Fibroblast of lung (primary cell): ENCODE results near the gene FAM107A. TPM values are rescaled to one million over a fixed set of nuclear protein-coding genes. Genes with fewer than 3 reads are reported as not detected.

Source experiments
- DNase-seq, 2 donors: peaks; one replicate each; pipeline versions ENCODE4 v3.0.0 to v3.0.0-alpha.2; 2010; ENCODE audit warnings: low read depth in 2 of 2
- H2AFZ ChIP-seq: 2 replicates; pipeline ENCODE4 v1.5.1; 2012; ENCODE audit warnings: low read length, control low read depth, inconsistent platforms
- H3K27ac ChIP-seq: 2 replicates; pipeline ENCODE4 v1.5.1; 2011; ENCODE audit warnings: low read length, control low read depth; ENCODE audit not compliant: insufficient read depth
- H3K27me3 ChIP-seq: 2 replicates; pipeline ENCODE4 v1.5.1; 2011; ENCODE audit warnings: mild to moderate bottlenecking, low read length; ENCODE audit not compliant: control insufficient read depth, insufficient read depth
- H3K36me3 ChIP-seq: 2 replicates; pipeline ENCODE4 v1.5.1; 2011; ENCODE audit warnings: low read length; ENCODE audit not compliant: control insufficient read depth, insufficient read depth
- H3K4me1 ChIP-seq: 2 replicates; pipeline ENCODE4 v1.5.1; 2011; ENCODE audit warnings: low read length; ENCODE audit not compliant: control insufficient read depth, insufficient read depth; ENCODE audit errors: extremely low read depth
- H3K4me2 ChIP-seq: 2 replicates; pipeline ENCODE4 v1.5.1; 2011; ENCODE audit warnings: low read length, control low read depth; ENCODE audit not compliant: insufficient read depth; ENCODE audit errors: extremely low read depth
- H3K4me3 ChIP-seq, 4 experiments: fragments of 200-600 bp in 1 of 4; sonication (generic) in 1 of 4; replicated peaks in 1 of 4; 2 replicates each; pipeline ENCODE4 v1.5.1; 2011 to 2016; ENCODE audit warnings: low read length in 4 of 4, low read depth in 3 of 4, mild to moderate bottlenecking in 3 of 4, control low read depth in 2 of 4, inconsistent platforms in 1 of 4, mixed read lengths in 1 of 4; ENCODE audit not compliant: insufficient read depth in 1 of 4; ENCODE audit errors: control extremely low read depth in 1 of 4
- H3K79me2 ChIP-seq: 2 replicates; pipeline ENCODE4 v1.5.1; 2012; ENCODE audit warnings: mild to moderate bottlenecking, low read length, inconsistent platforms; ENCODE audit not compliant: control insufficient read depth, insufficient read depth
- H3K9ac ChIP-seq: 2 replicates; pipeline ENCODE4 v1.5.1; 2011; ENCODE audit warnings: mild to moderate bottlenecking, low read length, control low read depth; ENCODE audit not compliant: insufficient read depth
- H3K9me3 ChIP-seq: 2 replicates; pipeline ENCODE4 v1.5.1; 2012; ENCODE audit warnings: low read depth, low read length; ENCODE audit not compliant: control insufficient read depth, insufficient read depth
- H4K20me1 ChIP-seq: 2 replicates; pipeline ENCODE4 v1.5.1; 2011; ENCODE audit warnings: low read length; ENCODE audit not compliant: control insufficient read depth, insufficient read depth; ENCODE audit errors: extremely low read depth
- EZH2 ChIP-seq: IDR thresholded peaks from 2 replicates; pipeline ENCODE4 v1.5.1; 2012; ENCODE audit warnings: low read length, control low read depth, mild to moderate bottlenecking; ENCODE audit errors: missing control alignments
- polyA plus RNA-seq, 2 donors: library from polyadenylated mRNA; depleted of rRNA in 1 of 2; stranded (reverse) in 1 of 2; unstranded in 1 of 2; fragments of >200 nt; gene quantifications; 2 replicates each; pipeline ENCODE4 v1.2.1, GENCODE V29; 2011 to 2012; ENCODE audit warnings: missing spikeins in 1 of 2
- total RNA-seq: library from RNA; depleted of rRNA; stranded (reverse); fragments of >200 nt; gene quantifications from 2 replicates; pipeline ENCODE4 v1.2.1, GENCODE V29; 2014
- TF ChIP-seq, protein P1 (sequence below), 2 donors: IDR thresholded peaks in 1 of 2; conservative IDR thresholded peaks in 1 of 2; 1 replicate in 1 of 2; 2 replicates in 1 of 2; pipeline ENCODE4 v1.5.1; 2011 to 2012; ENCODE audit warnings: low read length in 2 of 2, control low read depth in 1 of 2, inconsistent platforms in 1 of 2, low read depth in 1 of 2, mild to moderate bottlenecking in 1 of 2

Gene FAM107A
- total and polyA plus RNA-seq, 2 donors (not counting 1 experiment from before 2014, with no cell fraction given): under 0.01 to 0.16 TPM

DNA sequence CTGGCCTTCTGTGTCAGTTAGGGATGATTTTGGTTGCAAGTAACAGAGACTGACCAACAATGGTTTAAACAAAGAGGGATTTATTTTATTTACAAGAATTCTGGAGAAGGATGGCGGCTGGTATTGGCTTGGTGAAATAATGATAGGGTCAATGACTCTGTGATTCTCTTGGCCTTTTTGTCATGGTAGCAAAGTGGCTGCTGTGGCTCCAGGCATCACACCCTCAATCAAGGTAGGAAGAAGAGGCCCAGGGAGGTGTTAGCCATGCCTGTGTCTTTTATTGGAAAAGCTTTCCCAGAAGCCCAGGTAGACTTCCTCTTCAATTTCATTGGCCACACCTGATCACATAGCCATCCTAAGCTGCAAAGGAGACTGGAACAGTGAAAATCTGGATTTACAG lies 13.1 kb downstream of the FAM107A start:
- TF ChIP-seq, protein P1, sequence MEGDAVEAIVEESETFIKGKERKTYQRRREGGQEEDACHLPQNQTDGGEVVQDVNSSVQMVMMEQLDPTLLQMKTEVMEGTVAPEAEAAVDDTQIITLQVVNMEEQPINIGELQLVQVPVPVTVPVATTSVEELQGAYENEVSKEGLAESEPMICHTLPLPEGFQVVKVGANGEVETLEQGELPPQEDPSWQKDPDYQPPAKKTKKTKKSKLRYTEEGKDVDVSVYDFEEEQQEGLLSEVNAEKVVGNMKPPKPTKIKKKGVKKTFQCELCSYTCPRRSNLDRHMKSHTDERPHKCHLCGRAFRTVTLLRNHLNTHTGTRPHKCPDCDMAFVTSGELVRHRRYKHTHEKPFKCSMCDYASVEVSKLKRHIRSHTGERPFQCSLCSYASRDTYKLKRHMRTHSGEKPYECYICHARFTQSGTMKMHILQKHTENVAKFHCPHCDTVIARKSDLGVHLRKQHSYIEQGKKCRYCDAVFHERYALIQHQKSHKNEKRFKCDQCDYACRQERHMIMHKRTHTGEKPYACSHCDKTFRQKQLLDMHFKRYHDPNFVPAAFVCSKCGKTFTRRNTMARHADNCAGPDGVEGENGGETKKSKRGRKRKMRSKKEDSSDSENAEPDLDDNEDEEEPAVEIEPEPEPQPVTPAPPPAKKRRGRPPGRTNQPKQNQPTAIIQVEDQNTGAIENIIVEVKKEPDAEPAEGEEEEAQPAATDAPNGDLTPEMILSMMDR (conservative IDR thresholded peaks at IDR 0.05 in 1 of 2, IDR thresholded peaks at IDR 0.05 in 1 of 2; ENCODE audit: low read depth in 1 of 2, low read length in 2 of 2): no peak
- no peak for TF ChIP-seq EZH2
- Histone ChIP-seq H4K20me1 (no peaks in the 10 kb centered on the region), H3K79me2 (no peaks in the 10 kb centered on the region), H3K36me3 (no peaks in the 10 kb centered on the region), H3K4me3 (no peak overlapping the region), H3K4me2 (no peak overlapping the region), H3K4me1 (peaks cover 10% of the 10 kb centered on the region), H2AFZ (no peak overlapping the region), H3K9me3 (no peaks in the 10 kb centered on the region), H3K27me3 (no peaks in the 10 kb centered on the region), H3K9ac (no peak overlapping the region), H3K27ac (no peak overlapping the region)
- no peak for DNase-seq

DNA sequence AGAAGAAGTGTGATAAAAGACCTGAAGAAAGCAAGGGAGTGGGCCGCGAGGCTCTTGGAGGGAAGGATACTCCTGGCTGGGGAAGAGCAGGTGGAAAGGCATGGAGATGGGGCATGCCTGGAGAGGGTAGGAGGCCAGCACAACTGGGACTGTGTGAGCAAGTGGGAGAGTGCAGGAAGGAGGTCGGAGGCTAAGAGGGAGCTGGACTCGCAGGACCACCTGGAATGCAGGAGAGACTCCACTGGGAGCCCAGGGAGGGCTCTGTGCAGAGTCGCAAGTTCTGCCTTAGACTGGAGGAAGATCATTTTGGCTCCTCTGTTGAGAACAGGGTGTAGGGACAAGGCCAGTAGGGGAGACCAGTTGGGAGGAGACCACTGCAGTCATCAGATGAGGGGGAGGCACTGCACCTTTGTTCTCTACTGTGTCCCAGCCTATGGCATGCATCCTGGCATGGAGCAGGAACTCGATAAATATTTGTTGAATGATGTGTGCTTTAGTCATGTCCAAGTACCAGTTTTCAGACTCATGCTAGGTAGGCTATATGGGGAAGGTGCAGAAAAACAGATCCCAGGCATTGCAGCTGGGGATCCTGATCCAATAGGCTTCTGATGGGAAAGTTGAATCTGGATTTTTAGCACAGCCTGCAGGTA lies 13.7 kb downstream of the FAM107A start:
- Histone ChIP-seq H3K4me3 (no peak overlapping the region), H3K36me3 (no peaks in the 10 kb centered on the region), H3K9ac (no peak overlapping the region), H4K20me1 (no peaks in the 10 kb centered on the region), H2AFZ (no peak overlapping the region), H3K27me3 (no peaks in the 10 kb centered on the region), H3K9me3 (no peaks in the 10 kb centered on the region), H3K4me1 (peaks cover 10% of the 10 kb centered on the region), H3K4me2 (no peak overlapping the region), H3K27ac (no peak overlapping the region), H3K79me2 (no peaks in the 10 kb centered on the region)
- TF ChIP-seq, protein P1 (conservative IDR thresholded peaks at IDR 0.05 in 1 of 2, IDR thresholded peaks at IDR 0.05 in 1 of 2; ENCODE audit: low read depth in 1 of 2, low read length in 2 of 2): no peak
- no peak for TF ChIP-seq EZH2
- peak in 1 of 2 donors; percentile 56 for DNase-seq

DNA sequence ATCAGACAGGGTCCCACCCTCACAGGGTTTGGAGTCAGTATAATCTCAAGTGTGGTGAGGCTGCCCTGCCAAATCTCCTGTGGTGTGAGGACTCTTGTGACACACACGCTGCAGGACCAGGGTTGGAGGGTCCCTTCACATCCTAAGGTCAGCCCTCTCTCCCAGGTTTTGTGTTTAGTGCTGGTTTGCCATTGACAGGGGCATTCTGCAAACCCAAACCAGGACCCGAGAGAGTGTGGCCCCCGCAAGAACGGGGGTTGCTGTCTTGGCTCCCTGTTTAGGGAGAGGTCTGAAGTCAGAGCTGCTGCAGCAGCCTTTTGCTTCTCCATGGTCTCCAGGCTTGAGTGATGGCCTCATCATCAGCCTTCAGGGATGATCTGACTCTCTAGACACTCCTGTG lies 14.7 kb downstream of the FAM107A start:
- Histone ChIP-seq H3K27me3 (no peaks in the 10 kb centered on the region), H3K36me3 (no peaks in the 10 kb centered on the region), H2AFZ (no peak overlapping the region), H3K9ac (no peak overlapping the region), H3K27ac (no peak overlapping the region), H4K20me1 (no peaks in the 10 kb centered on the region), H3K4me3 (no peak overlapping the region), H3K4me1 (peaks cover 10% of the 10 kb centered on the region), H3K4me2 (no peak overlapping the region), H3K79me2 (no peaks in the 10 kb centered on the region), H3K9me3 (no peaks in the 10 kb centered on the region)
- no peak for DNase-seq
- TF ChIP-seq, protein P1 (conservative IDR thresholded peaks at IDR 0.05 in 1 of 2, IDR thresholded peaks at IDR 0.05 in 1 of 2; ENCODE audit: low read depth in 1 of 2, low read length in 2 of 2): no peak
- no peak for TF ChIP-seq EZH2
